HG03280 (cell line): Measurements from ENCODE around the gene APLP2.
"Not testable (repeated sequence)": the region's sequence is repeated elsewhere in the genome, so short reads cannot be mapped to it uniquely, and the experiment has no call there.

Experiments
- ATAC-seq: cut with Tn5 transposase; IDR thresholded peaks from one replicate; pipeline ENCODE4 v1.9.1; 2021; ENCODE audit warnings: mild to moderate bottlenecking, moderate library complexity; ENCODE audit not compliant: unreplicated experiment

APLP2 gene

GRCh38 chr11:130189492-130190210 is 120.0 kb downstream of the APLP2 start:
- ATAC-seq, result no peak

DNA sequence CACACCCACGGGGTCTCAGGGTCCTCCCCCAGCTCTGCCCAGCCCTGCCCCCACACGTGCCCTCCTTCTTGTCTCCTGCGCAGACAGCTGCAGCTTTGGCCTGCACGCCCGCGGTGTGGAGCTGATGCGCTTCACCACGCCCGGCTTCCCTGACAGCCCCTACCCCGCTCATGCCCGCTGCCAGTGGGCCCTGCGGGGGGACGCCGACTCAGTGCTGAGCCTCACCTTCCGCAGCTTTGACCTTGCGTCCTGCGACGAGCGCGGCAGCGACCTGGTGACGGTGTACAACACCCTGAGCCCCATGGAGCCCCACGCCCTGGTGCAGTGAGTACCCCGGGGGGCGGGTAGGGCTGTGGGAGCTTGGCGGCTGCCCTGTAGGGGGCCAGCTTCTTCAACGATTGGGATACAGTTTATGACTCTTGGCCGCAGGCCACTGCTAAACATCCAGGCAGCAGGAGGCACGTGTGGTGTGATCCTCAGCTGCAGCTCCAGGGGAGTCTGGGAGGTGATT is 120.7 kb downstream of the APLP2 start:
- ATAC-seq, result no peak

DNA sequence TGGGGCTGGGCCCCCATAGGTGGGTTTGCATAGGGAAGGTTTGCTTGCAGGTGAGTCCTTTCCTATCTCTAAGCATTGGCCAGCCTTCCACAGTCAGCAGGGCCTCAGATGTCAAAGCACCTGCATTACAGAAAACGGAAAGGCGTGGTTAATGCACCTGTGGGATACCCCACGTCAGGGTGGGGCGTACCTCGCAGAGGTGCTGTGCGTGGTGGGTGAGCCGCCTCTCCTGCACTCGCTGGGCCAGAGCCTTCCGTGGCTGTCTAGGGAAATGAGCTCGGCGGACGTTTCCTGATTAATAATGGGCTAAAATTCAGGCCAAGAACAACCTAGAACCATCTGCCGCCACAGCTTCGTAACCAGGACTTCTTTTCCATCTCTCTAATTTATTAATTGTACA is 122.2 kb downstream of the APLP2 start:
- no peak for ATAC-seq

- ATAC-seq, result no peak
These were observed 123.2 kb downstream of the APLP2 start for GRCh38 chr11:130192845-130193267.

- not testable (repeated sequence) for ATAC-seq
These were observed 123.9 kb downstream of the APLP2 start for GRCh38 chr11:130193551-130193950.
